HepG2 (cell line): Measurements from ENCODE around the gene FCGR3A. TPM values are rescaled to one million over a fixed set of nuclear protein-coding genes. Genes with fewer than 3 reads are reported as not detected.
A peak's percentile ranks its signal among the peaks of the same experiment; 100 is the strongest.

Experiments
- ATAC-seq: fragments of 200-7000 bp; cut with Tn5 transposase; 3 replicates; pipeline ENCODE4 v1.9.1; 2020; ENCODE audit warnings: mild to moderate bottlenecking, moderate library complexity
- BruUV-seq: library from RNA; stranded (reverse); fragments of 400-500 nt; replicated peaks from 2 replicates; lab custom pipeline; 2021; lab: Mats Ljungman, UMichigan
- CTCF ChIA-PET: fragments of 300-600 bp; formaldehyde crosslinking; extraction: SDS; loops from one replicate; lab custom pipeline; 2021; ENCODE audit warnings: low total read pairs, inconsistent platforms, low intra/inter-chr PET ratio; lab: Yijun Ruan, JAX
- POLR2A ChIA-PET: fragments of 350-600 bp; sonication (Branson Sonifier 250); formaldehyde crosslinking; loops from one replicate; lab custom pipeline; 2020; ENCODE audit warnings: antibody characterized with exemption, inconsistent platforms; lab: Yijun Ruan, JAX
- DNase-seq: peaks from one replicate; pipeline ENCODE4 v3.0.0-alpha.2; 2015; ENCODE audit warnings: low spot score
- FAIRE-seq: peaks from 3 replicates; lab custom pipeline; 2011; peaks lifted over from hg19 to GRCh38; lab: Jason Lieb, UNC
- H2AFZ ChIP-seq: one replicate; pipeline ENCODE4 v1.6.1; 2011; ENCODE audit warnings: low read length, inconsistent platforms
- H3K27ac ChIP-seq: fragments of 300-600 bp; 3 replicates; pipeline ENCODE4 v1.8.0; 2011; ENCODE audit warnings: mixed run types, mild to moderate bottlenecking, mixed read lengths, low read length, inconsistent platforms; ENCODE audit not compliant: insufficient read depth; ENCODE audit errors: extremely low read length
- H3K27me3 ChIP-seq, 2 experiments: fragments of 200-600 bp in 1 of 2; 2 replicates in 1 of 2; 3 replicates in 1 of 2; pipeline versions ENCODE4 v1.6.0 to v1.8.0; 2011; ENCODE audit warnings: low read length in 2 of 2, mild to moderate bottlenecking in 2 of 2, moderate library complexity in 2 of 2, inconsistent platforms in 1 of 2; ENCODE audit not compliant: insufficient read depth in 2 of 2, control insufficient read depth in 1 of 2
- H3K36me3 ChIP-seq, 2 experiments: fragments of 200-600 bp in 1 of 2; replicated peaks in 1 of 2; 2 replicates in 1 of 2; 3 replicates in 1 of 2; pipeline versions ENCODE4 v1.5.1 to v1.8.0; 2011; ENCODE audit warnings: low read length in 2 of 2, inconsistent platforms in 1 of 2; ENCODE audit not compliant: insufficient read depth in 2 of 2, control insufficient read depth in 1 of 2
- H3K4me1 ChIP-seq: 2 replicates; pipeline ENCODE4 v1.5.1; 2012; ENCODE audit warnings: low read length, inconsistent platforms; ENCODE audit not compliant: insufficient read depth
- H3K4me2 ChIP-seq: 2 replicates; pipeline ENCODE4 v1.6.0; 2011; ENCODE audit warnings: low read depth, low read length, inconsistent platforms
- H3K4me3 ChIP-seq, 3 experiments: fragments of 200-600 bp in 1 of 3; sonication (generic), shearing (Covaris generic) in 1 of 3; replicated peaks in 1 of 3; 2 replicates each; pipeline ENCODE4 v1.5.1; 2011 to 2016; ENCODE audit warnings: low read length in 3 of 3, inconsistent platforms in 2 of 3, low read depth in 2 of 3, mild to moderate bottlenecking in 2 of 3, control low read depth in 1 of 3, mixed read lengths in 1 of 3; ENCODE audit not compliant: insufficient read depth in 1 of 3
- H3K79me2 ChIP-seq: one replicate; pipeline ENCODE4 v1.6.1; 2011; ENCODE audit warnings: low read length, inconsistent platforms; ENCODE audit not compliant: insufficient read depth
- H3K9ac ChIP-seq: 2 replicates; pipeline ENCODE4 v1.6.0; 2011; ENCODE audit warnings: mild to moderate bottlenecking, low read depth, low read length, inconsistent platforms; ENCODE audit not compliant: insufficient read depth
- H3K9me3 ChIP-seq: 2 replicates; pipeline ENCODE4 v1.5.1; 2012; ENCODE audit warnings: mild to moderate bottlenecking, low read length
- H4K20me1 ChIP-seq: 2 replicates; pipeline ENCODE4 v1.6.0; 2011; ENCODE audit warnings: inconsistent platforms, mild to moderate bottlenecking, low read length, moderate library complexity; ENCODE audit not compliant: insufficient read depth
- E2F2 ChIP-seq: sonication (generic); formaldehyde crosslinking; IDR thresholded peaks from 2 replicates; pipeline ENCODE4 v1.4.0; 2020; ENCODE audit warnings: missing genetic modification reagents, borderline replicate concordance
- MAFK ChIP-seq, 2 experiments: IDR thresholded peaks in 1 of 2; conservative IDR thresholded peaks in 1 of 2; 2 replicates each; pipeline ENCODE4 v1.6.1; 2011; ENCODE audit warnings: improper control_type of control experiment in 2 of 2, low read length in 2 of 2
- MXI1 ChIP-seq: IDR thresholded peaks from 3 replicates; pipeline ENCODE4 v1.6.1; 2012; ENCODE audit warnings: low read depth, low read length, inconsistent platforms, borderline replicate concordance
- SOX6 ChIP-seq, 2 experiments: fragments of 450-650 bp in 1 of 2; sonication (generic) in 1 of 2; formaldehyde crosslinking in 1 of 2; IDR thresholded peaks; 2 replicates each; pipeline versions ENCODE4 v1.4.0 to v1.6.1; 2017 to 2020; ENCODE audit warnings: antibody characterized with exemption in 1 of 2, mild to moderate bottlenecking in 1 of 2, missing genetic modification reagents in 1 of 2
- ZBTB34 ChIP-seq: sonication (generic); formaldehyde crosslinking; IDR thresholded peaks from 2 replicates; pipeline ENCODE4 v1.8.0; 2022; ENCODE audit warnings: mild to moderate bottlenecking, missing genetic modification reagents
- ZFAT ChIP-seq: sonication (generic); formaldehyde crosslinking; conservative IDR thresholded peaks from 2 replicates; pipeline ENCODE4 v1.8.1; 2023; ENCODE audit warnings: missing genetic modification reagents, inconsistent platforms
- WGBS: methylation state at CpG from one replicate; pipeline ENCODE4 v1.1.6; 2017; ENCODE audit warnings: low lambda C conversion rate; 5-methylcytosine and 5-hydroxymethylcytosine counted together
- in situ Hi-C: cut with HindIII; loops from 2 replicates; pipeline ENCODE4 v1.10.0; 2017; ENCODE audit warnings: low pct_unique_long_range_greater_than_20kb; ENCODE audit not compliant: extremely low pct_ligation_motif_present
- intact Hi-C: fragments of 100-400 bp; cut with micrococcal nuclease; formaldehyde crosslinking; loops from one replicate; pipeline ENCODE4 v1.10.0; 2022; ENCODE audit not compliant: unreplicated experiment
- polyA plus RNA-seq, 8 experiments: library from polyadenylated mRNA; depleted of rRNA in 3 of 8; stranded (reverse) in 7 of 8; unstranded in 1 of 8; fragments of >200 nt; fragmentation: Illumina TruSeq in 4 of 8; extraction: Trizol in 4 of 8; gene quantifications; 2 replicates each; pipeline versions ENCODE4 v1.2.1 to v1.2.3, GENCODE V29; 2011 to 2016; ENCODE audit warnings: low read depth in 4 of 8, missing spikeins in 1 of 8, mixed read lengths in 1 of 8; ENCODE audit not compliant: insufficient read depth in 1 of 8
- total RNA-seq, 5 experiments: library from RNA; depleted of rRNA; stranded (reverse); fragments of >200 nt; fragmentation: Illumina TruSeq; extraction: Trizol; gene quantifications; 2 replicates each; pipeline ENCODE4 v1.2.3, GENCODE V29; 2016; ENCODE audit warnings: low read depth in 1 of 5
- TF ChIP-seq, protein P1 (sequence below): sonication (generic); formaldehyde crosslinking; IDR thresholded peaks from 2 replicates; pipeline ENCODE4 v1.8.0; 2022; ENCODE audit warnings: missing genetic modification reagents, mild to moderate bottlenecking, moderate library complexity, borderline replicate concordance

FCGR3A gene
- total and polyA plus RNA-seq, 2 of the 13 experiments (the other 11 are each of a cell fraction or from before 2014, with no cell fraction given) = not detected

- no peak for TF ChIP-seq ZBTB34 (CRISPR knock-in tag)
- no peak for TF ChIP-seq ZFAT (CRISPR knock-in tag)
- TF ChIP-seq, protein P1, sequence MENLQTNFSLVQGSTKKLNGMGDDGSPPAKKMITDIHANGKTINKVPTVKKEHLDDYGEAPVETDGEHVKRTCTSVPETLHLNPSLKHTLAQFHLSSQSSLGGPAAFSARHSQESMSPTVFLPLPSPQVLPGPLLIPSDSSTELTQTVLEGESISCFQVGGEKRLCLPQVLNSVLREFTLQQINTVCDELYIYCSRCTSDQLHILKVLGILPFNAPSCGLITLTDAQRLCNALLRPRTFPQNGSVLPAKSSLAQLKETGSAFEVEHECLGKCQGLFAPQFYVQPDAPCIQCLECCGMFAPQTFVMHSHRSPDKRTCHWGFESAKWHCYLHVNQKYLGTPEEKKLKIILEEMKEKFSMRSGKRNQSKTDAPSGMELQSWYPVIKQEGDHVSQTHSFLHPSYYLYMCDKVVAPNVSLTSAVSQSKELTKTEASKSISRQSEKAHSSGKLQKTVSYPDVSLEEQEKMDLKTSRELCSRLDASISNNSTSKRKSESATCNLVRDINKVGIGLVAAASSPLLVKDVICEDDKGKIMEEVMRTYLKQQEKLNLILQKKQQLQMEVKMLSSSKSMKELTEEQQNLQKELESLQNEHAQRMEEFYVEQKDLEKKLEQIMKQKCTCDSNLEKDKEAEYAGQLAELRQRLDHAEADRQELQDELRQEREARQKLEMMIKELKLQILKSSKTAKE (CRISPR knock-in tag) = no peak
- no peak for TF ChIP-seq SOX6 (IDR thresholded peaks at IDR 0.05)
- no peak for TF ChIP-seq SOX6 (CRISPR knock-in tag; IDR thresholded peaks at IDR 0.05)
Observed at GRCh38 chr1:161503394-161503748, 46.2 kb downstream of the FCGR3A start (continued).

DNA sequence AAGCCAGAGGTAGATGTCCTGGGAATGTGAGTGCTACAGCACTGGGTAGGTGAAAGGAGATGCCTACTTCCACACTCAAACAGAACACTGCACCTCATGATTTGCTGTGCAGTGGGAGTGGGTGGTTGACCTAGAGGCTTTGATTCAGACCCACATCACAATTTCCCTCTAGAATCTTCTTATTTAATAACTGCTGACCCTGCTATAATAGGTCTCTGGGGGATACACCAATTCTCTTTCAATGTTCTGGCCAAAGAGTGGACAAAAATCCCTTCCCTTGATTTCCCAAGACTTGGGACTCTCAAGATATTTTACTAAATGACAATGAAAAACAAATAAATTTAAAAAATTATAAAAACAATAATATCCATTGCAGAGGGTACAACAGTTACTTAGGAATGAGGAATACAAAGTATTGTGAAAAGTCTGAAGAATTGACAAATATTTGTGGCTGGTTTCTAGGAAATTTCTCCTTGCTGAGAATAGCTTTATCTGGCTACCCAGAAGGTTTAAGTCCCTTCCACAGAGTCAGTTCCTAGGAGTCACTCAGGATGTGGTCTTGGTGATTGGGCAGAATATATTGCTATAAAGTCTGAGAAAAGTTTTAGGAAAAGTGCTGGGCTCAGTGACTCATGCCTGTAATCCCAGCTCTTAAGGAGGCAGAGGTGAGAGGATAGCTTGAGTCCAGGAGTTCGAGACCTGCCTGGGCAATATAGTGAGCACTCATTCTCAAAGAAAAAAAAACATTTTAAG is 46.8 kb downstream of the FCGR3A start:
- in situ Hi-C loops (no loop called here), intact Hi-C loops (no loop called here)
- no peaks in the 10 kb centered on the region for H3K36me3 ChIP-seq
- ChIA-PET POLR2A (no interaction called here), CTCF (no interaction called here)
- no peak overlapping the region for H3K9ac ChIP-seq
- H3K4me2 ChIP-seq = no peak overlapping the region
- no peak overlapping the region for H3K27ac ChIP-seq
- FAIRE-seq = no peak
- H3K4me1 ChIP-seq = peaks cover 25% of the 10 kb centered on the region
- TF ChIP-seq E2F2 (CRISPR knock-in tag) = no peak
- peak; percentile 5 to 50; a peak in 2 of 4 replicates for TF ChIP-seq MAFK (conservative IDR thresholded peaks at IDR 0.05 in 1 of 2, IDR thresholded peaks at IDR 0.05 in 1 of 2; ENCODE audit: low read length in 2 of 2)
- no peak for TF ChIP-seq MXI1
- no peak for ATAC-seq
- 0% methylated on average over 1 of the region's 1 CpG for WGBS
- BruUV-seq = no TSS peak
- H4K20me1 ChIP-seq = no peaks in the 10 kb centered on the region
- no peak for DNase-seq
- no peak overlapping the region for H2AFZ ChIP-seq
- no peak overlapping the region for H3K4me3 ChIP-seq
- no peaks in the 10 kb centered on the region for H3K9me3 ChIP-seq
- no peaks in the 10 kb centered on the region for H3K27me3 ChIP-seq
- H3K79me2 ChIP-seq = no peaks in the 10 kb centered on the region
